GM23248 (cell line): ENCODE results near the gene TRIO. TPM values are rescaled to one million over a fixed set of nuclear protein-coding genes. Genes with fewer than 3 reads are reported as not detected.

Experiments
- DNase-seq: peaks from one replicate; pipeline ENCODE4 v3.0.0-alpha.2; 2015
- H2AFZ ChIP-seq: fragments of 200-600 bp; sonication (generic); 2 replicates; pipeline ENCODE4 v1.6.1; 2016; ENCODE audit warnings: antibody characterized with exemption
- H3F3A ChIP-seq: fragments of 200-600 bp; sonication (generic); 2 replicates; pipeline ENCODE4 v1.6.1; 2016; ENCODE audit warnings: mild to moderate bottlenecking, antibody characterized with exemption, mixed run types; ENCODE audit not compliant: insufficient read depth
- H3K27ac ChIP-seq: fragments of 200-600 bp; sonication (generic); 2 replicates; pipeline ENCODE4 v1.5.1; 2016; ENCODE audit warnings: mild to moderate bottlenecking
- H3K27me3 ChIP-seq: fragments of 200-600 bp; sonication (generic); replicated peaks from 2 replicates; pipeline ENCODE4 v1.6.1; 2016; ENCODE audit warnings: mild to moderate bottlenecking; ENCODE audit not compliant: insufficient read depth
- H3K36me3 ChIP-seq: fragments of 200-600 bp; sonication (generic); 2 replicates; pipeline ENCODE4 v1.6.1; 2016; ENCODE audit warnings: low read depth, mild to moderate bottlenecking
- H3K4me1 ChIP-seq: fragments of 200-600 bp; sonication (generic); 2 replicates; pipeline ENCODE4 v1.6.1; 2016; ENCODE audit warnings: mild to moderate bottlenecking; ENCODE audit not compliant: insufficient read depth
- H3K4me2 ChIP-seq: fragments of 200-600 bp; sonication (generic); one replicate; pipeline ENCODE4 v1.6.1; 2016; ENCODE audit warnings: mild to moderate bottlenecking; ENCODE audit not compliant: unreplicated experiment
- H3K4me3 ChIP-seq: fragments of 200-600 bp; sonication (generic); 2 replicates; pipeline ENCODE4 v1.5.1; 2016; ENCODE audit warnings: mild to moderate bottlenecking
- H3K79me2 ChIP-seq: fragments of 200-600 bp; sonication (generic); 2 replicates; pipeline ENCODE4 v1.6.1; 2016; ENCODE audit warnings: mild to moderate bottlenecking; ENCODE audit not compliant: insufficient read depth
- H3K9ac ChIP-seq: fragments of 200-600 bp; sonication (generic); 2 replicates; pipeline ENCODE4 v1.6.1; 2016; ENCODE audit warnings: mild to moderate bottlenecking
- H3K9me2 ChIP-seq: fragments of 200-600 bp; sonication (generic); 2 replicates; pipeline ENCODE4 v1.6.1; 2016; ENCODE audit warnings: mixed run types, mild to moderate bottlenecking, moderate library complexity; ENCODE audit not compliant: insufficient read depth
- H3K9me3 ChIP-seq: fragments of 200-600 bp; sonication (generic); one replicate; pipeline ENCODE4 v1.6.1; 2017; ENCODE audit warnings: low read depth
- H4K20me1 ChIP-seq: fragments of 200-600 bp; sonication (generic); 2 replicates; pipeline ENCODE4 v1.6.0; 2016; ENCODE audit not compliant: insufficient read depth
- EZH2 ChIP-seq: fragments of 200-600 bp; sonication (generic); IDR thresholded peaks from 2 replicates; pipeline ENCODE4 v1.6.1; 2018; ENCODE audit warnings: antibody characterized with exemption, mild to moderate bottlenecking; ENCODE audit not compliant: insufficient read depth, poor library complexity, severe bottlenecking
- EZH2phosphoT487 ChIP-seq: fragments of 200-600 bp; sonication (generic); IDR thresholded peaks from 2 replicates; pipeline ENCODE4 v1.6.1; 2018; ENCODE audit warnings: antibody characterized with exemption, moderate library complexity, mild to moderate bottlenecking, low read depth; ENCODE audit not compliant: insufficient read depth
- WGBS, 2 experiments: methylation state at CpG; one replicate each; pipeline ENCODE4 v1.1.6; 2015 to 2017; ENCODE audit warnings: low lambda C conversion rate in 2 of 2, low coverage in 1 of 2; ENCODE audit errors: missing lambda C conversion rate in 2 of 2; 5-methylcytosine and 5-hydroxymethylcytosine counted together
- in situ Hi-C: fragments of 300-500 bp; cut with MboI; formaldehyde crosslinking; loops from 2 replicates; pipeline ENCODE4 v1.15.0; 2020
- polyA plus RNA-seq: library from polyadenylated mRNA; unstranded; fragments of >200 nt; fragmentation: Nextera tagmentation; extraction: Ambion mirVana; gene quantifications from 2 replicates; pipeline ENCODE4 v1.2.1, GENCODE V29; 2016
- total RNA-seq: library from RNA; depleted of rRNA; stranded (reverse); fragments of >200 nt; shearing (Covaris generic); gene quantifications from 2 replicates; pipeline ENCODE4 v1.2.3, GENCODE V29; 2014

Gene TRIO
- total and polyA plus RNA-seq, 2 experiments from 2014 or later: 28.1 to 198 TPM

- Histone ChIP-seq H3K4me3 (no peak overlapping the region), H4K20me1 (no peaks in the 10 kb centered on the region), H3K27ac (peak overlapping the region; percentile 5; the same call in 1 of the 2 replicates), H3K4me1 (peaks cover 76% of the 10 kb centered on the region), H2AFZ (no peak overlapping the region), H3K36me3 (peaks cover 59% of the 10 kb centered on the region), H3K9ac (no peak overlapping the region), H3K9me3 (no peaks in the 10 kb centered on the region), H3K27me3 (no peaks in the 10 kb centered on the region), H3K9me2 (no peaks in the 10 kb centered on the region), H3K4me2 (no peak overlapping the region), H3F3A (peaks cover 86% of the 10 kb centered on the region), H3K79me2 (peaks cover 49% of the 10 kb centered on the region)
- whole genome bisulfite sequencing, 2 experiments: 91% methylated on average over 6 of the region's 6 CpGs
- in situ Hi-C loops: no loop called here
- DNase-seq: no peak
- TF ChIP-seq EZH2 (no peak), EZH2phosphoT487 (no peak)
Observed at GRCh38 chr5:14402424-14402823, 259.3 kb downstream of the TRIO start.

GRCh38 chr5:14404780-14405179 is 261.6 kb downstream of the TRIO start:
- peaks cover 58% of the 10 kb centered on the region for H3K79me2 ChIP-seq
- TF ChIP-seq EZH2phosphoT487: no peak
- no peak for TF ChIP-seq EZH2
- in situ Hi-C loops: no loop called here
- WGBS, 2 experiments: 97 to 99% methylated on average over 6 of the region's 6 CpGs
- DNase-seq: no peak
- H3K36me3 ChIP-seq: peaks cover 56% of the 10 kb centered on the region
- no peak overlapping the region for H3K4me3 ChIP-seq
- no peak overlapping the region for H3K9ac ChIP-seq
- H4K20me1 ChIP-seq: no peaks in the 10 kb centered on the region
- no peaks in the 10 kb centered on the region for H3K9me3 ChIP-seq
- peaks cover 81% of the 10 kb centered on the region for H3F3A ChIP-seq
- no peaks in the 10 kb centered on the region for H3K27me3 ChIP-seq
- no peak overlapping the region for H3K4me2 ChIP-seq
- no peaks in the 10 kb centered on the region for H3K9me2 ChIP-seq
- peak overlapping the region; percentile 7; the same call in 1 of the 2 replicates for H3K27ac ChIP-seq
- H2AFZ ChIP-seq: no peak overlapping the region
- H3K4me1 ChIP-seq: peaks cover 75% of the 10 kb centered on the region

GRCh38 chr5:14405267-14405666 is 262.1 kb downstream of the TRIO start:
- peak overlapping the region; percentile 91 for H3K27ac ChIP-seq
- peaks cover 81% of the 10 kb centered on the region for H3F3A ChIP-seq
- TF ChIP-seq EZH2 (no peak), EZH2phosphoT487 (no peak)
- no peaks in the 10 kb centered on the region for H4K20me1 ChIP-seq
- no peaks in the 10 kb centered on the region for H3K27me3 ChIP-seq
- H2AFZ ChIP-seq: no peak overlapping the region
- no peak overlapping the region for H3K9ac ChIP-seq
- peaks cover 61% of the 10 kb centered on the region for H3K36me3 ChIP-seq
- 95 to 96% methylated on average over 6 to 10 of the region's 10 CpGs for WGBS, 2 experiments
- DNase-seq: no peak
- no peak overlapping the region for H3K4me3 ChIP-seq
- peaks cover 62% of the 10 kb centered on the region for H3K79me2 ChIP-seq
- in situ Hi-C loops: no loop called here
- no peaks in the 10 kb centered on the region for H3K9me2 ChIP-seq
- peaks cover 74% of the 10 kb centered on the region for H3K4me1 ChIP-seq
- no peak overlapping the region for H3K4me2 ChIP-seq
- H3K9me3 ChIP-seq: no peaks in the 10 kb centered on the region

GRCh38 chr5:14405706-14406553 is 262.8 kb downstream of the TRIO start:
- Histone ChIP-seq H3K79me2 (peaks cover 62% of the 10 kb centered on the region), H3K4me2 (peak overlapping the region; percentile 45), H3K9me2 (no peaks in the 10 kb centered on the region), H3K4me1 (peaks cover 74% of the 10 kb centered on the region), H3K27ac (peak overlapping the region; percentile 91), H3K27me3 (no peaks in the 10 kb centered on the region), H2AFZ (no peak overlapping the region), H3K36me3 (peaks cover 58% of the 10 kb centered on the region), H3F3A (peaks cover 81% of the 10 kb centered on the region), H3K4me3 (no peak overlapping the region), H3K9me3 (no peaks in the 10 kb centered on the region), H4K20me1 (no peaks in the 10 kb centered on the region), H3K9ac (peak overlapping the region; percentile 38)
- 87 to 90% methylated on average over 22 of the region's 22 CpGs for WGBS, 2 experiments
- DNase-seq: peak; percentile 36
- TF ChIP-seq EZH2phosphoT487 (no peak), EZH2 (no peak)
- in situ Hi-C loops: no loop called here
